SK-N-SH treated with all-trans-retinoic acid at 6 μM for 48 hours (cell line): Measurements from ENCODE around the gene LRP8.

Experiments
- OSR1 ChIP-seq: fragments of 250-450 bp; sonication (Bioruptor Pico); IDR thresholded peaks from 2 replicates; pipeline ENCODE4 v1.8.0; 2022; ENCODE audit warnings: moderate library complexity, mild to moderate bottlenecking, inconsistent platforms
- ZNF70 ChIP-seq: fragments of 450-650 bp; formaldehyde crosslinking; IDR thresholded peaks from 2 replicates; pipeline ENCODE4 v1.5.0; 2020; ENCODE audit warnings: mild to moderate bottlenecking, moderate library complexity

GRCh38 chr1:53277326-53277725 is 50.5 kb downstream of the LRP8 start:
- TF ChIP-seq OSR1 (CRISPR knock-in tag) (no peak), ZNF70 (CRISPR knock-in tag) (no peak)
